OCI-LY7 (cell line): ENCODE data around the gene TMEFF1. TPM values are rescaled to one million over a fixed set of nuclear protein-coding genes. Genes with fewer than 3 reads are reported as not detected.

Experiments
- BruUV-seq: library from RNA; stranded (reverse); fragments of 400-500 nt; replicated peaks from 2 replicates; lab custom pipeline; 2021; lab: Mats Ljungman, UMichigan
- CTCF ChIA-PET: fragments of 300-600 bp; sonication (Branson Sonifier 250); formaldehyde crosslinking; loops from one replicate; lab custom pipeline; 2022; ENCODE audit warnings: antibody characterized with exemption; ENCODE audit not compliant: unreplicated experiment; lab: Charles Lee
- POLR2A ChIA-PET: fragments of 300-600 bp; sonication (Branson Sonifier 250); formaldehyde crosslinking; loops from one replicate; lab custom pipeline; 2022; ENCODE audit warnings: antibody characterized with exemption; lab: Charles Lee
- DNase-seq: peaks from one replicate; pipeline ENCODE4 v3.0.0-alpha.2; 2015; ENCODE audit warnings: low spot score
- H2AFZ ChIP-seq: fragments of 200-600 bp; sonication (generic), shearing (Covaris generic); 2 replicates; pipeline ENCODE4 v1.6.1; 2014; ENCODE audit warnings: mild to moderate bottlenecking, antibody characterized with exemption, low read length, moderate library complexity
- H3K27ac ChIP-seq: fragments of 200-600 bp; sonication (generic); 2 replicates; pipeline ENCODE4 v1.5.1; 2014; ENCODE audit warnings: mixed run types, low read depth, mild to moderate bottlenecking, moderate library complexity, low read length, inconsistent platforms; ENCODE audit not compliant: poor library complexity, severe bottlenecking
- H3K36me3 ChIP-seq: fragments of 200-600 bp; sonication (generic); 2 replicates; pipeline ENCODE4 v1.6.1; 2014; ENCODE audit warnings: mild to moderate bottlenecking, antibody characterized with exemption, low read length, moderate library complexity, mixed read lengths; ENCODE audit not compliant: insufficient read depth
- H3K4me1 ChIP-seq: fragments of 200-600 bp; sonication (generic); 2 replicates; pipeline ENCODE4 v1.5.1; 2014; ENCODE audit warnings: mild to moderate bottlenecking, low read length; ENCODE audit not compliant: insufficient read depth, poor library complexity, severe bottlenecking
- H3K4me2 ChIP-seq: fragments of 200-600 bp; sonication (generic); 2 replicates; pipeline ENCODE4 v1.6.1; 2014; ENCODE audit warnings: mild to moderate bottlenecking, low read length
- H3K4me3 ChIP-seq: fragments of 200-600 bp; sonication (generic); 2 replicates; pipeline ENCODE4 v1.5.1; 2014; ENCODE audit warnings: mild to moderate bottlenecking, low read depth, low read length; ENCODE audit not compliant: poor library complexity, severe bottlenecking
- H3K79me2 ChIP-seq: fragments of 200-600 bp; sonication (generic); 2 replicates; pipeline ENCODE4 v1.6.1; 2016; ENCODE audit warnings: low read depth, mild to moderate bottlenecking, low read length, moderate library complexity, mixed read lengths; ENCODE audit not compliant: insufficient read depth
- H3K9me2 ChIP-seq: fragments of 200-600 bp; sonication (generic); 2 replicates; pipeline ENCODE4 v1.6.1; 2016; ENCODE audit warnings: mild to moderate bottlenecking, low read length, mixed read lengths; ENCODE audit not compliant: insufficient read depth
- H3K9me3 ChIP-seq: fragments of 200-600 bp; sonication (generic); 2 replicates; pipeline ENCODE4 v1.6.1; 2014; ENCODE audit warnings: mild to moderate bottlenecking, mixed run types, low read length, mixed read lengths
- H4K20me1 ChIP-seq: fragments of 200-600 bp; sonication (generic); 2 replicates; pipeline ENCODE4 v1.6.1; 2014; ENCODE audit warnings: mild to moderate bottlenecking, antibody characterized with exemption, low read length, moderate library complexity, mixed read lengths; ENCODE audit not compliant: insufficient read depth
- EZH2phosphoT487 ChIP-seq: fragments of 200-600 bp; sonication (generic); IDR thresholded peaks from 2 replicates; pipeline ENCODE4 v1.6.1; 2018; ENCODE audit warnings: low read depth, borderline replicate concordance, mild to moderate bottlenecking, mixed run types, antibody characterized with exemption, low read length, moderate library complexity, mixed read lengths
- intact Hi-C: fragments of 100-400 bp; cut with micrococcal nuclease; formaldehyde crosslinking; loops from one replicate; pipeline ENCODE4 v1.10.0; 2022; ENCODE audit not compliant: unreplicated experiment
- total RNA-seq, 2 experiments: library from RNA; depleted of rRNA in 1 of 2; stranded (reverse); fragments of >200 nt in 1 of 2; shearing (Covaris generic) in 1 of 2; gene quantifications; 2 replicates each; pipeline ENCODE4 v1.2.3, GENCODE V29; 2014 to 2022
- TF ChIP-seq, protein P1 (sequence below): fragments of 200-600 bp; sonication (generic); conservative IDR thresholded peaks from 2 replicates; pipeline ENCODE4 v1.5.1; 2014; ENCODE audit warnings: mild to moderate bottlenecking, antibody characterized with exemption, low read length, moderate library complexity, mixed read lengths

TMEFF1 gene
- total RNA-seq, 2 experiments from 2014 or later: 3.6 to 4.7 TPM

DNA sequence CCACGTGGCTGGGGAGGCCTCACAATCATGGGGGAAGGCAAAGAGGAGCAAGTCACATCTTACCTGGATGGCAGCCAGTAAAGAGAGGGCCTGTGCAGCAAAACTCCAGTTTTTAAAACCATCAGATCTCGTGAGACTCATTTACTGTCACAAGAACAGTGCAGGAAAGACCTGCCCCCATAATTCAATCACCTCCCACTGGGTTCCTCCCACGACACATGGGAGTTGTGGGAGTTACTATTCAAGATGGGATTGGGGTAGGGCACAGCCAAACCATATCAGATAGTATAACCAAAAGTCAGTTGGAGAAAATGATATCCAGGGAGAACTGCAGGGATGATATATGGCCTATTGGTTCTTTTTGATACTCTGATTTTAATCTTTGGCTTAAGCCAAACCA lies 94.9 kb downstream of the TMEFF1 start:
- Histone ChIP-seq H3K4me2 (no peak overlapping the region), H3K79me2 (no peaks in the 10 kb centered on the region), H3K4me1 (no peaks in the 10 kb centered on the region), H3K27ac (no peak overlapping the region), H3K9me2 (no peaks in the 10 kb centered on the region), H2AFZ (no peak overlapping the region), H4K20me1 (no peaks in the 10 kb centered on the region), H3K9me3 (no peaks in the 10 kb centered on the region), H3K36me3 (peaks cover 6% of the 10 kb centered on the region; the same call in 1 of the 2 replicates), H3K4me3 (no peak overlapping the region)
- TF ChIP-seq, protein P1, sequence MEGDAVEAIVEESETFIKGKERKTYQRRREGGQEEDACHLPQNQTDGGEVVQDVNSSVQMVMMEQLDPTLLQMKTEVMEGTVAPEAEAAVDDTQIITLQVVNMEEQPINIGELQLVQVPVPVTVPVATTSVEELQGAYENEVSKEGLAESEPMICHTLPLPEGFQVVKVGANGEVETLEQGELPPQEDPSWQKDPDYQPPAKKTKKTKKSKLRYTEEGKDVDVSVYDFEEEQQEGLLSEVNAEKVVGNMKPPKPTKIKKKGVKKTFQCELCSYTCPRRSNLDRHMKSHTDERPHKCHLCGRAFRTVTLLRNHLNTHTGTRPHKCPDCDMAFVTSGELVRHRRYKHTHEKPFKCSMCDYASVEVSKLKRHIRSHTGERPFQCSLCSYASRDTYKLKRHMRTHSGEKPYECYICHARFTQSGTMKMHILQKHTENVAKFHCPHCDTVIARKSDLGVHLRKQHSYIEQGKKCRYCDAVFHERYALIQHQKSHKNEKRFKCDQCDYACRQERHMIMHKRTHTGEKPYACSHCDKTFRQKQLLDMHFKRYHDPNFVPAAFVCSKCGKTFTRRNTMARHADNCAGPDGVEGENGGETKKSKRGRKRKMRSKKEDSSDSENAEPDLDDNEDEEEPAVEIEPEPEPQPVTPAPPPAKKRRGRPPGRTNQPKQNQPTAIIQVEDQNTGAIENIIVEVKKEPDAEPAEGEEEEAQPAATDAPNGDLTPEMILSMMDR: no peak
- TF ChIP-seq EZH2phosphoT487: no peak
- DNase-seq: no peak
- ChIA-PET POLR2A (interaction anchor here (0.7 kb wide), 1 partner anchor 144 kb away, joined by 3 read pairs; no protein-coding TSS in a partner anchor), CTCF (no interaction called here)
- BruUV-seq: no TSS peak
- intact Hi-C loops: no loop called here

DNA sequence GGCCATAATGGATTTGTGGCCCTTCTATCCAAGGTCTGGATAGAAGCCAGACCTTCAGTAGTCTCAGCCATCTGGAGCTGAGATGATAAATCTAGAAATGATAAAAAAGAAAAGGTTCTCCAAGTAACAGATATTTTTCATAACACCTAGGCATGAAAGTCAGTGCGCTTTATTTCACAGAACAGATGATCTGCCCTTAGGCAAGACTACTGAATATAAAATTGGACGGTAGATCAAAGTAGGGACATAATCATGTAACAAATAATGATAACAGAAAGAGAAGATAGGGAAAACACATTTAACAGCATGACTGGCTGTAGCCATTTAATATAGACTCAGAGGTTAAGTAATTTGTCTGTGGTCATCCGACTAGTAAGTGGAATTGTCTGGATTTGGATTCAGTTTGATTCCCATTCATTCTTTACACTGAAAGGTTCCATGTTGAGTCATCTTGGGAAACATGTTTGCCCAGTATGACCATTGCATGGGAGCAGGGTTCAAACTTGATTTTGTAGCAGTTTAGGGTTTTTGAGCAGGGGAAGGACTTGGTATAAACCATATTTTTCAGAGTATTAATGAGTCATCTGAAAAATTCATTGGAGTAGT lies 100.8 kb downstream of the TMEFF1 start:
- Histone ChIP-seq H4K20me1 (no peaks in the 10 kb centered on the region), H2AFZ (no peak overlapping the region), H3K9me2 (no peaks in the 10 kb centered on the region), H3K9me3 (no peaks in the 10 kb centered on the region), H3K4me2 (no peak overlapping the region), H3K4me1 (no peaks in the 10 kb centered on the region), H3K4me3 (no peak overlapping the region), H3K27ac (no peak overlapping the region), H3K79me2 (no peaks in the 10 kb centered on the region), H3K36me3 (peaks cover 1% of the 10 kb centered on the region)
- DNase-seq: no peak
- ChIA-PET CTCF (no interaction called here), POLR2A (no interaction called here)
- no peak for TF ChIP-seq EZH2phosphoT487
- TF ChIP-seq, protein P1: no peak
- intact Hi-C loops: no loop called here
- BruUV-seq: no TSS peak

DNA sequence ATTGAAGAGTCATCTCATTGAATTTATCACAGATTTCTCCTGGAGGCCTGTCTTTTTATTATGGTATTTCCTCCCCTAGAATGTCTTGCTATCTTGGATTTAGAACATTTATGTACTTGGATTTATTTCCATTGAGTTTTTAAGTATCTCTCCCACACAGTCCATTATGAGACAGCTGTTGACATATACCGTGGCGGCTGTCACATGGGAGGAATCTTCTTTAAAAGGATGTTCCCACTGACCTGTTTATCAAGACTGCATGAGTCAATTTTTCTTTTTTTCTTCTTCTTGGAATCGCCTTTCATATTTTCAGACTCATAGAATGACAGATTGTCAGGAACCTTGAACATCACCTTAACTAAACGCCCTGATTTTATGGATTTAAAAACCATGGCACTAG lies 102.1 kb downstream of the TMEFF1 start:
- no peak overlapping the region for H3K4me3 ChIP-seq
- no peaks in the 10 kb centered on the region; the same call in 1 of the 2 replicates for H3K36me3 ChIP-seq
- ChIA-PET CTCF (no interaction called here), POLR2A (no interaction called here)
- no peaks in the 10 kb centered on the region for H4K20me1 ChIP-seq
- H3K79me2 ChIP-seq: no peaks in the 10 kb centered on the region
- no peaks in the 10 kb centered on the region for H3K9me3 ChIP-seq
- BruUV-seq: no TSS peak
- intact Hi-C loops: no loop called here
- no peak overlapping the region for H2AFZ ChIP-seq
- no peak for DNase-seq
- no peak overlapping the region for H3K27ac ChIP-seq
- H3K4me2 ChIP-seq: no peak overlapping the region
- TF ChIP-seq, protein P1: no peak
- no peak for TF ChIP-seq EZH2phosphoT487
- H3K4me1 ChIP-seq: no peaks in the 10 kb centered on the region
- no peaks in the 10 kb centered on the region for H3K9me2 ChIP-seq
